Dedifferentiated amniotic fluid mesenchymal stem cell (primary cell): Measurements from ENCODE around the gene SH3RF3.

ENCODE experiments used
- DNase-seq: peaks from one replicate; pipeline ENCODE4 v3.0.0-alpha.2; 2016; ENCODE audit errors: extremely low spot score

Gene SH3RF3

DNA sequence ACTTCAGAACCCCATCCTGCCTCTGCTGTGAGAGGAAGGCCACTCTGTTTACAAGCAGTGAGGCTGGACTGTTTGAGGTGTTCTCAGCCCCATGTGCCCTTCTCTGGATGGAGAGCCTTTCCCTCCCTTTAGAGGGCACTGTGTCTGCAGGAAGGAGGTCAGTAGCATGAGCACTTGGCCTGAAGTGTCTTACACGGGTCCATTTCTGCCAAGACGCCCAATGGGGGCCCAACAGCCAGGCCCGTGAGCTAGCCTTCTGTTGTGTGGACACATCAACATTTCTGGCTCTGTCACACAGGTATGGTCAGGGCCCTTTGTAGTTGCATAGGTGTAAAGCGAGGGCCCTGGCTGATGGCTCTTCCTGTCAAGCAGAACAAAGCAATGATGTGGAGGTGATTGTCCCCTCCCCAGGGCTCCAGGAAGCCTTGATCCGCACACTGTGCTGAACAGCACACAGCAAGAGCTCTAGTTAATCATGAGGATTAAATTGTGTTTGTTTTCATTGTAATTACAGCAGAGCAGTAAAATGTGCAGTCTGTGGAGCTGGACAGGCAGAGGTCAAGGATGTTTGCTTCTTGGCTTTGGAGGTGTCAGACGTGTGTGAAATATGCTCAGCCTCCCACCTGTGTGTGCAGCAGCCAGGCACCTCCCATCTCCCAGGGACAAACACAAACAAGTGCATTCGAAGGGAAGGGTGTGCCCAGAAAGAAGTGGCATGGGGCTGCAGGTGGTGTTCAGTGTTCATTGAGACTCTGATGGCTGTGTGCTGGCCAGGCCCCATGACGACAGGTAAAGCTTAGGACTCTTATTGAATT is 132.1 kb downstream of the SH3RF3 start:
- no peak for DNase-seq

DNA sequence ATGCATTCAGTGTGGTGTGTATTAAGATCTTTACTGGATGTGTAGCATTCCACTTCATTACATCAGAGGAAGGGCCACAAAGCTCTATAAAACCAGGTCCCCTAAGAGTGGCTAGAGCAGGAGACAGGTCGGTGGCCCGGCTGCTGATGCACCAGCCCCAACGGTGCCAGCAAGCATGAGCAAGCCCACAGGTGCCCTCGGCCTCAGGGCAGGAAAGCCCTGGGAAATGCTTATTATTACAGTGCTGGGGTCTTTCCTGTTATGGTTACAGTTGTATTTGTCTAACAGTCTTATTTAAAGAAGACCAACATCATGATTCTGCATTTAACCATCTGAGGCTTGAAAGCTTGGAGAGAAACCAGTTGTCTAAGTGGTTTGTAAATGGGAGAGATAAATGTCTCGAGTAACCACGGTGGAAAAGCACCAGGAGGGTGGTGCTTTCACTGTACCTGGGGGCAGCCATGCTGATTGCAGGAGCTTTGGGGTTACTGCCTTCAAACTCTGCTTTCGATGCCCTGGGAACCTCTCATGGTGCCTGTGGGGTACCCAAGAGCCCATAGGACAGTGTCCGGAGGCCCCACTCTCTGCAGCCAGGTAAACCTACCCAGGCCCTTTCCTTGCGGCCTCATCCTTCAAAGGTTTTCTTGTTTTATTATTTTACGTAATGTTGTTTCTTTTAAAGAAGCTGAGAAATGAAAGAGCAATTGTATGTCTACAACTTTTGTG is 133.1 kb downstream of the SH3RF3 start:
- no peak for DNase-seq

DNA sequence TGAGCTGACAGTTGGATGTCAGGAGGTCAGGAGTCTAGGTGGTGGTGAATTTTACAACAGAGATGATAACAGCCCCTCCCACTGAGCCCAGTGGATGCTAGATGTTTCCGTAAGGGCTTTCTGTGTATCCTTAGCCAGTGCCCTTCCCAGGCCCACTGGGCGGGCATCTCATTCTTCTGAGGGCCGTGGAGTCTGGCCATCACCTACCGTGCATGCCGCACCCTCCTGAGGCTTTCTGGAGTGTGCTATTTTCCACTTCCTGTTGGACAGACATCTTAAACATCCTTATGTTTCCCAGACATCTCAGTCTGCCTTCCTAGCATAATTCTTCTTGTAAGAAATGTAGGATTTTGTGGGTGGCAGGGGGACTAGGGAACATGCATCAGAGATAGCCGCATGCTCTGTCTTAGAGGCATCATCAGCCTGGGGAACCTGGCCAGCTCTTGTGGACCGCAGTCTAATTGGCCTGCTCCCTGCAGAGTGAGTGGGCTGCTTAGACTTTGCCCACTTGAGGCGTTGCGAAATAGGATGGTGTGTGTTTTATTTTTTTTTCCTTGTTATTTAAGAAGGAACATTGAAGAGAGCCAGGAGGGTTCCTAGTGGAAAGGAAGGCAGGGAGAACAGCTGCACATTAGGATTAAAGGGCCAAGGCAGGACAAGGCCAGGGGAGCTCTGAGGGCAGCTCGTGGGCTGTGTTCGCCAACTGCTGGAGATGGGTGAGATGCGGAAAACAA is 135.8 kb downstream of the SH3RF3 start:
- DNase-seq: no peak

DNA sequence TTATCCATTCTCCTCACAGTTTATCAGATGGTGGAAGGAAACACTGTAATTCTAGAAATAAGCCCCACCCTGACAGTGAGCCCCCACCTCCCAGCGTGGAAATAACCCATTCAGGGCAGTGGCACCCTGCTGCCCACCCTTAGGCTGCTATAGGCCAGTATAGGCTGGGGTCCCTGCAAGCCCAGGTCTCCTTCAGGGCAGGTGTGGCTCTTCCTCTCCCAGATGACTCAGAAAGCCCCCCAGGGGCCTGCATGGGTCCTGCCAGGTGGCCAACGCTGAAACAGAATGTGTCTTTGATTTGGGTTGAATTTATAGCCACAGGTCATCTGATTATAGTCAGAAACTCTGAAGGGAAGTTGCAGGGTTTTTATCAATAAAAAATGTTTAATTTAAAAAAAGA is 136.4 kb downstream of the SH3RF3 start:
- DNase-seq: no peak

DNA sequence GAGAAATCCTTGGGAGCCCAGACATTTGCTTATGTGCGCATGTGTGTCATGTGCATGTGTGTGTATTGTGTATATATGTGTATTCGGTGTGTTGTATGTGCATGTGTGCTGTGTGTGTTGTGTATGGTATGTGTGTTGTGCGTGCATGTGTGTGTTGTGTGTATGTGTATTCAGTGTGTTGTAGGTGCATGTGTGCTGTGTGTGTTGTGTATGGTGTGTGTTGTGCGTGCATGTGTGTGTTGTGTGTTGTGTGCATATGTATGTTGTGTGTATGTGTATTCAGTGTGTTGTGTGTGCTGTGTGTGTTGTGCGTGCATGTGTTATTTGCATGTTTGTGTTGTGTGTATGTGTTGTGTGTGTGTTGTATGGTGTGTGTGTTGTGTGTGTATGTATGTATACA is 136.9 kb downstream of the SH3RF3 start:
- DNase-seq: no peak

DNA sequence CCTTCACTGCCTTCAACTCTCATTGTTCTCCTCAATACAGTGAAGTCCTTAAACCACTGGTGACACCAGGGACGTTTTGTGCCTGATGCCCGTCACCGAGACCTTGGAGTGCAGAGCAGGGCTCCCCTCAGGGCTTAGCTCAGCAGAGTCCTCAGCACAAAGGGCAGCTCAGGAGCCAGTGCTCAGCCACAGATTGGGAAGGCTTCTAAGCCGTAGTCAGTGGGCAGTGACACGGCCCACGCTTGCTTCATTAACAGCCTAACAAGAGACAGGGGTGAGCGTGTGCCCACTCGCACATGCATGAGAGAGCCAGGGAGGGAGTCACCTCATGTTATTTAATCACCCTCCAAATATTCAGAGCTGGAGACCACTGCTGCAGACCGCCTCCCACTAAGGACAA is 137.5 kb downstream of the SH3RF3 start:
- DNase-seq: no peak

DNA sequence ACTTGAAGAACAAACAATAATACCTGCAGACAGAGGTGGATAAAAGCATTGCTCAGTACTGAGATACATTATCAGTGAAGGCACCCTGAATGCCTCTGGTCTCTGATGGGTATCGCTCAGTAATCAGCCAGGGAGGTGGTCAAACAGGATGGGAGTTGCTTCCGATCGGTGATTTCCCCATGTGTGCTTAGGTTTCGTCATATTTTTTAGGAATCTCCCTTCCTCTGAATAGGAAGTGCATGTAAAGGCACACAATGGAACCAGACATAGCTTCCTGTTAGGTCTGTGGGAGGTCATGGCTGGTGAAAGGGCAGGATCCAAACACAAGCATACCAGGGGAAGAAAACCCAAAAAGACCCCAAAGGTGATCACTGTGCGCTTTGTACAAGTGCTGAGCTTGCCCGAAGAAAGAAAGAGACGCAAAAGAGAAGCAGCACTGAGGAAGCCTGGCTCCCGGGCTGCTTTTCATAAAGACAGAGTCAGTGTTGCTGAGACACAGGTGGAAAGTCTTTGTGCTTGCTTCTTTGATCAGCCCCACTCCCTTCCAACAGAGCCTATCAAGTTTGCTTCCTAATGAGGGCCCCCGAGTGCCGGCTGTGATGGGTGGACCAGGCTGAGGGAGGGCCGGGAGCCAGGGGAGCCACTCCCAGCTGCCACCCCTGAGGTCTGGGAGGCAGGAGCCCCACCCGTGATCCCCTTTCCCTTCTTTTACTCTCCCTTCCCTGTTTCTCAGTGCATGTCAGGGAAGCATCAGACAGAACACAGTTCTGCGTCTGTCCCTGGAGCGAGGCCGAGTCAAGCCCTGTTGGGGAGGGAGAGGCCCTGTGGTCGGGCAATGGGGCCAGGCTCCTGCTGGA is 138.2 kb downstream of the SH3RF3 start:
- no peak for DNase-seq

DNA sequence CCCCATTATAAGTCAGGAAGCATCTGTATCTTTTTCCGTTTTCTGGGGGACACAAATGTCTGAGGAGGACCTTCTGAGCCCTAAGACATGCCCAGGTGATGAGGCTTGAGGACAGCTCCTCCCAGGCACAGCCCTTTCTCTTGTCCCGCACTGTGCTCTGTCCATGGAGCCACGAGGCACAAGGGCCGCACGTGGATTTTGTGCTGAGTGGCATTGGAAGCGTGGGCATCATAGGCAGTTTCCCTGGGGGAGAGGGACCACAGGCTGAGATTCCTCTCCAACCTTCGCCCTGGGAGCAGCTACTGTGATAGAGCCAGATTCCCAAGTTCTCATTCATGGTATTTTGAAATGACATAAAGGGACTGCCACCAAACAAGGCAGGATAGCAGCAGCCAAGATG is 139.9 kb downstream of the SH3RF3 start:
- DNase-seq: no peak

DNA sequence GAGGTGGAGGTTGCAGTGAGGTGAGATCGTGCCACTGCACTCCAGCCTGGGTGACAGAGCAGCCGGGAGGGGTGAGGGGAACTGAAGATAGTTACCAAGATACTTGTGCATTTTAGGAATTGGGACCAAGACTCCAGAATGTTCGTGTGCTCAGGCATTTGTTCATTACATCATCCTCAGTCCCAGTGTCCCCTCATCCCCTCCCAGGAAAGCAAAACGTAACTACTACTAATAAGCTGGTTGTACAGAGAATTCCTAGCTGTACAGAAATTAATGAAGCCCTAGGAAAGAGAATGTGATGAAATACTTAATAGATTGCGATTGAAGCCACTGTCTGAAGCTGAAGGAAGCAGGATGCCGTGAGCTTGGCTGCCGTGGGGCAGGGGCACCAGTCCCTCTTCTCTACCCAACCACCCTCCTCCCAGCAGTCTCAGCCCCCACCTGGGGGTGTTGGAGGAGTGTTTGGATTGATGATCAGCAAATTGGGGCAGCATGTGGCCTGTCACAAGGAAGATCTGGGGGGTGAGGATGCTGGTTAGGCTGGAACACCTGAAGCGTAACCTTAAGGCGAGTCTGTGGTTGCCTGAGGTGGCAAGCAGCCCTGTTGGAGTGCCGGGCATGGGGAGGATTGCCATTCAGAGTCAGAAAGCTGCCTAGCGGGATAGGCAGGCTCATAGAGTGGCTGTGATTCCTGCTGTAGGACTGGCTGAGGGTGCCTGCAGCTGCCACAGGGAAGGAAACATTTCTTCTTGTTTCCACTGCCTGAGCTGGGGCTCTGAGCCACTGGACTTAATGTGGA is 140.9 kb downstream of the SH3RF3 start:
- DNase-seq: no peak

DNA sequence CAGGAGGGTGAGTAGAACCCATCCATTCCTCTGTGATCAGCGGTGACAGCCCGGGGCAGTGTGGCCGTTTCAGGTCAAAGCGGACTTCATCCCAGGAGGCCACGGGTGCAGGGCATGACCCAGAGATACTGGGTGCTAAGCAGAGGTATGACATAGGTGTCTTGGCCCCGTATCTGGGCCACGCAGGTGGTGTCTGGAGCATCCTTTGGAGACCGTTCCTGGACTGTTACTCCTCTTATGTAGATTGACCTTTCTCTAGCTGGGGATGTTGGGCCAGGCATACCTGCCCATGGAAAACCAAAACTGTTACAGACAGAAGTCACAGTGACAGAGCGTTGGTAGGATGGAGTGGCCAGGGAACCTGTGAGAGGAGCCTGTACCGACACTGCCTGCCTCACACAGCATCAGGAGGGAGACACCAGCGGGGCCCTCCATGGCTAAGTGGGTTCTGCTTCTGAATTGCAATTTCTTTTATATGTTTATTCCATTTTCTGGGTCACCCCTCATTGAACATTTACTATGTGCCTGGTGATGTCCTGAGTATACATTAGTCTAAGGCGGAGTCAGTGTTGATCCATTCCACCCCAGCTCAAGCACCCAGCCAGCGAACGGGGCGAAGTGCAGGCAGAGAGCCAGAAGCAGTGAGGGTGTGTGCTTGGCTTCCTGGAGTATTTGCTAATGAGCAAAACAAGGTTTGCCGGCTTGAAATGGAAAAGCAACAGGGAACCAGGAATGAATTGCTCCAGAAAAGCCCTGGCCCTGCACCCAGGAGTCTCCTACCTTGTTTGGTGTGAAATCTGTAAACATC is 141.7 kb downstream of the SH3RF3 start:
- DNase-seq: no peak

DNA sequence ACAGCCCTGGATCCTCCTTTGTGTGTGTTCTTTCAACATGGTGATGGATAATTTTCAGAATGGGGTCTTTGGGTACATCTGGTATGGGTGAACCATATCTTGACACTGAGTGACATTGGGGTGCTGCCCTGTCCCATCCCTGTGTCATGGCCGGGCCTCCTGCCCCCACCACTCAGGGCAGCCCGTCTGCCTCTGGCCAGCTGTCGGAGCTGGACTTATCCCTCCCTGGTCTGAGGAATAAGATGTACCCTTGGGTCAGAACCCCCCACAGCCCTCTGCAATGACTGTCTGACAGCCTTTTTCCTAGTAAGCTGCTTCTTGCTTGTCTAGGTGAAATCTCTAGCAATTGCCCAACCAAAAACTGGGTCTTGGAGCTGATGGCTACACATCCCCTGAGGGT is 142.9 kb downstream of the SH3RF3 start:
- DNase-seq: no peak

DNA sequence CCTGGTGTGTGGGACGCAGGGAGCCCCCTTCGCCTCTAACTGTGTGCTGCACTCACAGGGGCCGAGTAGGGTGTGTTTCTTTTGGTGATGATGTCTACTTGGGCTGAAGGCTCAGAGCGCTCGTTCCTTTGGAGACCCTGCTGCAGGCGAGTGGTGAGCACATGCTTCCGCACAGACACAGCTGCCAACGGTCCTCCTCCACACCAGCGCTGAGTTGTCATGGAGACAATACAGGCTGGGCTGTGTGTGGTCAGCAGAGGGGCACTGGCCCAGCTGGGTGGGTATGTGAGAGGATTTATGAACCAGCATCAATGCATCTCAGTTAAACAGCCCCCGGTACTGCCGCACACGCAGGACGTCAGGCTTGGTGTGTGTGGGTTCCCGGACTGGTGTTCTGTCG is 143.5 kb downstream of the SH3RF3 start:
- no peak for DNase-seq

DNA sequence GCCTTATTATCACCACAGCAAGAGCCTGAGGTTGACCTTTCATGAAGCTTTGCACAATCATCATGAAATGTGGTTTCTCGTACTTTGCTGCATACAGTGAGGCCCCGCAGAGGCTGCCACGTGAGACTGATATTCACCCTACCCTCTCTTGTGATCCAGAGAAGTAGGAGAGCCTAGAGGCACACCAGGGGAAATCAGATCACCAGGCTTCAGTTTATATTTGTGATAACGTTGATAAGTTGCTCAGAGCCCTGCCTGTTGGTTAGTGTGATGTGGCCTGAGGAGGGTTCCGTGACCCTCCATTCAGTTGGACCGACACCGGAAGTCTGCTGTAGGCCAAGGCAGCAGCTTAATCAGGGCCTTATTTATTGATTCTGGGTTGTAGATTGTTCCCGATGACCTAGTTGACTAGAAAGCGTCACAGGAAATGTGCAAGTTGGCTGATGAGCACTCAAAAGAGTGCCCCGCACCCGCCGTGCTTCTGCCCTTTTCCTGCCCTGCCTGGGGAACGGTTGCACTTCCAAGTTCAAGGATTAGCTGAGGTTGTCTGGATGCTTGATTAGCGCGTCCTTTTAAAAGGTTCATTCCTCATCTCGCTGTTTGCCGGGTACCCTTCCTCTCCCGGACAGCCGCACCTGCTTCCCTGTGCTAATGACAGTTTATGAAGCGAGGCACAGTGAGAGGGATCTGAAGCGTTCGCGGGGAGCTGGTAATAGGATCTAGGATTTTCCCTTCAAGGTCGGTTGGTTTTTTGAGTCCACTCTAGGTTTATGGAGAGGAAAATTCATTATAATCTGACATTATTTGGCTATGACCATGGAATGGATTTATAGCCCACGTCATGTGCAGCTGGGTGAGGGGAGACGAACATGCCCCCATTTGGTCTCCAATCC is 146.4 kb downstream of the SH3RF3 start:
- no peak for DNase-seq

DNA sequence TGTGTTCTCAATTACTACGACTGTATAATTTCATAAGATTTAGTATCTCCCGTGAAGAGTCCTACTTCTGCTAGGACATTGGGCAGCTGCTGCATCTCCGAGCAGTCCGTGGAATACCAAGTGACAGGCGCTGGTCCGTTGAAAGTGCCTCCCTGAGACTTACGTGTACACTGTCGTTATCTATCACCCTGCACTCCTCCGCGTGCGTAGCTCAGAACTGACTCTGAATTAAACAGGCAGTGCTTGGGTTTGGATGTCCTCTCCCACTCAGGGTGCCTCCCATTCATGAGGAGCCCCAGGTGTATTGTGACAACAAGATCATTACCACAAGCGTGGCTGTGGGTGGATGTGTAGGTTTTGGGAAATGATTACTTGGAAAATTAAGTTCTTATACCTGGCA is 148.4 kb downstream of the SH3RF3 start:
- DNase-seq: no peak

DNA sequence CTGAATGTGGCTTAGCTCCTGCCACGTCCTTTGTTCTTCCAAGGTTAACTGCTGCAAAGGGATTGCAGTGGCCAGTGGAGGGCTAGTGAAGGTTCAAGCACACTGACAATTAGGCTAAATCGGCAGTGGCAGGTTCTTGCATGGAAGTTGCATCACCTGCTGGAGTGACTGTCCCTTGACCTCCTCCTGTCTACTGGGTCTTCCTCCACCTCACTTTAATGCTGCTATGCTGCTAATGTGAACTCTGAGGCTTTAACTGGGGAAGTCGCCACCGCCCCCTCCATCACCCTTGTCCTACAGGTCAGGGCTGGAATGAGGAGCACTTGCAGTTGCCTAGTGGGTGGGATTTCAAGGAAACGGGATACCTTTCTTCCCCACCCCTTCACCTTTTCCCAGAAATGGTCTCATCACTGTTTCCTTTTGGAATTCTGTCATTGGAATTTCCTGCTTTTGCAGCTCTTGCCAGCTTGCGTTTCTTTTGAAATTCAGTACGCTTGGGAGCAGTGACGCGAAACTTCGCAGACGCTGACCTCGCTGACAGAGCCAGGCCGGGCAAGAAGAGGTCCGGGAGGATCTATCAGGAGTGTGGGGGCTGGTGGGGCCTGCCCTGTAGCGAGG is 150.3 kb downstream of the SH3RF3 start:
- no peak for DNase-seq

DNA sequence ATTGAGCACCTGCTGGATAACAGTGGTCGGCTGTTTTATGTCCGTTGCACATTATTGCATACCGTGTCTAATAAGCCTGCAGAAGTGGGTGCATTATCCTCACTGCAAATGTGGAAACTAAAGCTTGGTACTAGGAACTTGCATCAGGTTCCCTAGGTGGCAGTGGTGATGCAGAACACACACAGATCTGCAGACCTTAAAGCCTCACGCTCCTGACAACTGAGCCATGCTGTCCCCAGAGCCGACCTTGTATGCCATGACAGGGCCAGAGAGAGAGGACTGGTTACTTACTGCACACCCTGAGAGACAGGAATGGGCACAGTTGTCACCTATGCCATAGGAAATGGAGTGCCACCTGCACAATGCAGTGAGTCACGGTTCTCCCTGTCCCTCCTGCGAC is 151.8 kb downstream of the SH3RF3 start:
- DNase-seq: no peak

DNA sequence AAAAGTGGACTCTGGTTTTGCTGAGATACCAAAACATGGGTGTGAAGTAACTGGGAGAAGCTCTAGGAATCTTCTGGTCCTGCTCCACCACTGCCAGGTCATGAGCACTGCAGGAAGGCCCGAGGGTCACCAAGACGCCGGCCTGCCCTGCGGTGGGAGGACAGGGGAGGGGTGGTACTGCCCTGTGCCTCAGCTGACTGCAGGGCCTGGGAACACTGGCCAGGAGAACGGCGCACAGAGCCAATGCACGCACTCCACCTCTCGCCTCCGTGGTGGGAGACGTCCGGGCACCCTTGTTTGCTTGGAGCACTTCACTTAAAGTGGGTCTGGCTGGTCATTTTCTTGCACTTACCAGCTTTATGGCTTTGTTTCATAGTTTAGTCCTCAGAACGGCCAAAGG is 153.4 kb downstream of the SH3RF3 start:
- DNase-seq: no peak

DNA sequence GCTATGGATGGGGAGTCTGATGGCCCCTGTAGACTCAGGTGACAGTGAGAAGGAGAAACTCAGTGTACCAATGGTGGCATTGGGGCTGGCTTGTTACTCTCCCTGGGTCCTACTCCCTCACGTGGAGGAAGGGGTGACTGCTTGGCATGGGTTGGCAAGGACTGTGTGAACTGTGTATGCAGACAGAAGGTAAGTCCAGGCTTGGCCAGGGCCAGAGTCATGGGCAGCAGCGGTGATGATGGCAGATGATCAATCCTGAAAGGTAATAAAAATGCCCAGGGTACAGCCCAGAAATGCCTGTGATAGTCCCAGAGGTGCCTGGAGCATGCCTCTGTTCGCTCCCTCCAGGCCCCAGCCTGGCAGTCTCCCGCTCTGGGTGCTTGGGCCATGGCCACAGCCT is 153.9 kb downstream of the SH3RF3 start:
- DNase-seq: no peak

DNA sequence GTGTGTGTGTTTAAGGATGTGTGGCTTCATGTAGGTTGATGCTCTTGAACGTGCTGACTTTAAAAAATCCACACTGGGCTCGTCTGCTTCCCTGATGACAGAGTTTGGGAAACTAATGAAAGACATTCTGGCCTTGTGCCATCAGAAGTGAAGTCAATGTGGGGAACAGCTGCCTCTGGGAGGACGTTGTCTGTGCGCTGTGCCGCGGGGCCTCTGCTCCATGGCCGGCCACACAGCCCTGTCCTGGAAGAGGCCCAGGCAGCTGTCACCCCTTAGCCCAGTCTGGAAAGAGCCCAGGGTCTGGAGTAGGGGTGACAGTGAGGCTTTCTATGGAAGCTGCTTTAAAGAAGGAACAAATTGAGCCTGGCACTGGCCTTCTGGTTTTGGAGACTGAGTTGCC is 155.8 kb downstream of the SH3RF3 start:
- DNase-seq: no peak
